ENCODE measurements around the gene RSKR. TPM values are rescaled to one million over a fixed set of nuclear protein-coding genes. Genes with fewer than 3 reads are reported as not detected.

RSKR gene
- total and polyA plus RNA-seq, 9 of the 15 experiments (the other 6 are each of a cell fraction or from before 2014, with no cell fraction given): 1.4 to 42.3 (median 16.2) TPM

DNA sequence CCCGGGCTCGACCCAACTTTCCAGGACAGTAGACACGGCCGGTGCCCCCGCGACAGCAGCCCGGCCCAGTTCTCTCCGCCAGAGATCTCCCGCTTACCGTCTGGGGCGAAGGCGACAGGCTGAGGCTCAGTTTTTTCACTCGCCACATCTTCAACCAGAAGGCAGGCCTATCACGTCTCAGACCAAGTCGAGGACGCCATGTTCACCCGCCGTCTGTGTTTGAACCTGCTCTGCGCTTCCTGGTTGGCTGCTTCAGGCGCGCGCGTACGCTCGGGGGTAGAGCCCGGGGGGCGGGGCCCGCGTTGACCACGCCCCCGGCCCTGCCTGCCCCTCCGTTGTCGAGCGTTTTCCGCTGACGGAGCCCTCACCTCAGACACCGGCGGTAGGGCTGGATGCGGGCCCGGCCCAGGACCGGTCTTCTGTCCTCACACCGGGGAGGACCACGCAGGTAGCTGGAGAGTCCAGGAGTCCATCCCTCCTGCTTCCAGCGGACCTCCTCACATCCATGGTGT is 15.1 kb downstream of the RSKR start, which contains the start of gene SPAG5 (continued):
- TF ChIP-seq MYNN (IDR thresholded peaks at IDR 0.05) (no peak; the same call in 1 of the 2 replicates), MYNN (CRISPR knock-in tag; IDR thresholded peaks at IDR 0.05) (no peak), CBX8 (IDR thresholded peaks at IDR 0.05; ENCODE audit: borderline replicate concordance, extremely low read depth, low read depth, low read length, poor library complexity, severe bottlenecking) (no peak), CBX2 (IDR thresholded peaks at IDR 0.05; ENCODE audit: insufficient read depth, low read length, poor library complexity, severe bottlenecking) (no peak), ZNF3 (CRISPR knock-in tag; IDR thresholded peaks at IDR 0.05) (no peak), ZNF436 (CRISPR knock-in tag; IDR thresholded peaks at IDR 0.05) (no peak), ZNF263 (CRISPR knock-in tag; IDR thresholded peaks at IDR 0.05; ENCODE audit: borderline replicate concordance) (peak; percentile 84), GABPB1 (CRISPR knock-in tag; IDR thresholded peaks at IDR 0.05) (no peak; the same call in none of the 2 replicates), TAF7 (tag; IDR thresholded peaks at IDR 0.05) (no peak; the same call in 1 of the 2 replicates), ZNF695 (CRISPR knock-in tag; IDR thresholded peaks at IDR 0.05) (no peak), LARP7 (IDR thresholded peaks at IDR 0.05) (no peak), CAMTA2 (CRISPR knock-in tag; conservative IDR thresholded peaks at IDR 0.05) (no peak), OTX1 (CRISPR knock-in tag; IDR thresholded peaks at IDR 0.05) (no peak), VEZF1 (CRISPR knock-in tag; IDR thresholded peaks at IDR 0.05) (peak; percentile 85), MBD2 (IDR thresholded peaks at IDR 0.05; ENCODE audit: borderline replicate concordance, low read depth) (peak; percentile 67; the same call in 1 of the 2 replicates), ZNF76 (CRISPR knock-in tag; IDR thresholded peaks at IDR 0.05; ENCODE audit: borderline replicate concordance) (no peak), ZNF830 (CRISPR knock-in tag; IDR thresholded peaks at IDR 0.05) (no peak), HMG20A (CRISPR knock-in tag; conservative IDR thresholded peaks at IDR 0.05) (no peak), XRCC4 (IDR thresholded peaks at IDR 0.05; ENCODE audit: extremely low read depth, insufficient read depth, insufficient read length) (no peak), AFF4 (CRISPR knock-in tag; IDR thresholded peaks at IDR 0.05) (no peak), SMAD4 (CRISPR knock-in tag; conservative IDR thresholded peaks at IDR 0.05) (no peak; the same call in none of the 2 replicates), CHD2 (IDR thresholded peaks at IDR 0.05; ENCODE audit: low read depth, low read length) (no peak), PYGO2 (tag; IDR thresholded peaks at IDR 0.05) (no peak), MCM7 (IDR thresholded peaks at IDR 0.05) (no peak), ZNF79 (CRISPR knock-in tag; IDR thresholded peaks at IDR 0.05; ENCODE audit: low read depth) (no peak), ZBTB7A (IDR thresholded peaks at IDR 0.05; ENCODE audit: borderline replicate concordance, control insufficient read depth, low read depth, low read length) (peak; percentile 59; the same call in 1 of the 2 replicates)

All from K562 (cell line).